NCI-H2029 (cell line): ENCODE measurements around the gene TRAF1.

Experiments
- DNase-seq: peaks from one replicate; lab custom pipeline; 2025; lab: John Stamatoyannopoulos, UW

TRAF1 gene

DNA sequence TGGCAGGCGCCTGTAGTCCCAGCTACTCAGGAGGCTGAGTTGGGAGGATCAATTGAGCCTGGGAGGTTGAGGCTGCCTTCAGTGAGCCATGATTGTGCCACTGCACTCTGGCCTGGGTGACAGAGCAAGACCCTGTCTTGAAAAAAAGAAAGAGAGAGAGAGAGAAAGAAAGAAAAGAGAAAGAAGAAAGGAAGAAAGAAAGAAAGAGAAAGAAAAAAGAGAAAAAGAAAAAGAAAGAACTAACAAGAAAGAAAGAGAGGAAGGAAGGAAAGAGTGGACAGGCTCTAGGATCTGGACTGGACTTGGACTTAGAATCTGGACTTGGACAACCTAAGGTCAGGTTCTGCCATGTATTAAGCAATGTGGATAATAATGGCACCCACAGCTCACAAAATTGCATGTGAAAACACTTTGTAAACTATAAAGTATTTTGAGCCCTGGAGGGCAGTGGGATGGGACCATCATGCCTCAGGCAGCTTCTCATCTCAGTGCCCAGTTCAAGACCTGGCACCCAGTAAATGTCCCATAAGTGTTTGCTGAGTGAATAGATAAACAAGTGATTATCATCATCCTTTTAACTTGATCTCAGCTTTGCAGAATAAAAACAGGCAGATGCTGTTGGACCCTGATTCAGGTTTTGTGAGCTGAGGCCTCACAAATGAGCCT, 36.9 kb downstream of the TRAF1 start:
- DNase-seq, result peak; percentile 75

DNA sequence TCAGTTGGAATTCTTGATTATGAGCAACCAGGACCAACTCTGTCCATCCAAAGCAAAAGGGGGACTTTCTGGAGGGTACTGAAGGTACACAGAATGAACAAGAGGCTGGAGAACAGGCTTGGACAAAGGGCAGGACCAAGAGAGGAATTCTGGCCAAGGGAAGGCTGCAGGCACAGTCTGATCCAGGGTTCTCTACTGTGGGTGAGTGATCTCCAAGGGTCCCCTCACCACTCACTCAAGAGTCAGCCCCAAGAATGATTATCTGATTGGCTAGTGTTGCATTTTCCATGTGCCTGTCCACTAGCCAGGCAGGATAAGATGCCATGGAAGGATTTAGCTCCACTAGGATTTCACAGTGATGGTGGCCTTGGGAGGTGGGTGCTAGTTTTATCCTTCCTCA, 38.0 kb downstream of the TRAF1 start:
- no peak for DNase-seq

- no peak for DNase-seq
These were observed 40.1 kb downstream of the TRAF1 start for GRCh38 chr9:120886490-120886967.

GRCh38 chr9:120885958-120886357, 40.6 kb downstream of the TRAF1 start:
- no peak for DNase-seq

DNA sequence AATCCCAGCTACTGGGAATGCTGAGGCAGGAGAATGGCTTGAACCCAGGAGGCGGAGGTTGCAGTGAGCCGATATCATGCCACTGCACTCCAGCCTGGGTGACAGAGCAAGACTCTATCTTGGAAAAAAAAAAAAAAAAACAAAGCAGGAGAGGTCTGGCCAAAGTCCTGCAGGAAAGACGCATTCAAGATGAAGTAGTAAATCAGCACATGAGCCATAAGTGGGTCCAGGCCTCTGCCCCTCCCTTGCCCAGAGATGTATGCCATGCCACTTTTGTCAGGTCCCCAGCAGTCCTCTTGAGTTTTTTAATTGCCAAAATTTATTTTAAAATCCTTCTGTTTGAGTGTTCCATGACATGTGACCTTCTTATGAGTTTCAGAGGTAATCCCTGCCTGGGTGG, 41.1 kb downstream of the TRAF1 start:
- no peak for DNase-seq

GRCh38 chr9:120883608-120883996, 43.0 kb downstream of the TRAF1 start:
- DNase-seq, result no peak

- DNase-seq, result no peak
These were observed 43.5 kb downstream of the TRAF1 start for GRCh38 chr9:120882935-120883607.

DNA sequence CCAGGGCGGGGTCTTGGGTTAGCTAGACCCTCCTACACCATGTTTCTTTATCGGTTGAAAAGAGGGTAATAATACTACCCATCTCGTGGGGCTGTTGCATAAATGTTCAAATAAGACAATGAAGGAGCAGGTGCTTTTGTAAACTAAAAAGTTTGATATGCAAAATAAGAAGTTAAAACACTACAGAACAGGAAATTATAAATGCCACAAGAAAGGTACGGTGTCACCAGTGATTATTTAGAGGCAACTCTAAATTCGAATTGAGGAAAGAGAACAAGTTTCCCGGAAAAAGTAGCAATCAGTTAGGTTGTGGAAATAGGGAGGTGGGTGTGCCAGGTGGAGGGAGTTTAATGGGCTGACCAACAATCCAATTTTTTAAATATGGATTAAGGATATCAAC, 47.1 kb downstream of the TRAF1 start:
- no peak for DNase-seq

GRCh38 chr9:120878188-120879130, 48.1 kb downstream of the TRAF1 start:
- DNase-seq, result no peak

DNA sequence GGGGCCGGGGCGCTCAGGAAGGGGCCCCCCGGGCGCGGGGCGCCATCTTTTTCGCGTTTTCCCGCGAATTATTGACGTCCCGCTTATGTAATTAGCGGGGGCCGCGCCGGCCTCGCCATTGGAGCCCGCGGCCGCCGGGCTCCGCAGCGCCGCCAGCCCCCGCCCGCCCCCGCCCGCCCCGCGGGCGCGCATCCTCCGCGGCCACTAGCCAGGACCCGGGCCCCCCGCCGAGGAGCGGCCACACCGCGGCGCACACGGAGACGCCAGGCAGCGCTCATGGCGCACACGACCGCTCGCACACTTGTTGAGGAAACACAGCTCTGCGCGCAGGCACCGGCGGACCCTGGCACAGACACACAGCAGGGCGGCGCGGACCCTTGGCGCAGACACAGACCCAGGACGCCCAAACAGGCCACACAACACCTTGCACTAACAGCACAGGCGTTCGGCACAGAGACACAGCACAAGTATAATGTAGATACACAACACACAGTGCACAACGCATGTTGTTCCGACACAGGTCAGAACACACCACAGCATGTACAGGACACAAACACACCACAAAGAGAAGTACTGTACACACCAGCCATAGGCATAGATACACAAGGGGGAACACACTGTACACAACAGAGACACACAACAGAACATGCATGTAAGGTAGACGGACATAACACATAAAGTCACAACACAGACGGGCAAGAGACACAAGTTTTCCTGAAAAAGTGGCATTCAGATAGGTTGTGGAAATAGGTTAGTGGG, 49.1 kb downstream of the TRAF1 start:
- DNase-seq, result peak; percentile 91

DNA sequence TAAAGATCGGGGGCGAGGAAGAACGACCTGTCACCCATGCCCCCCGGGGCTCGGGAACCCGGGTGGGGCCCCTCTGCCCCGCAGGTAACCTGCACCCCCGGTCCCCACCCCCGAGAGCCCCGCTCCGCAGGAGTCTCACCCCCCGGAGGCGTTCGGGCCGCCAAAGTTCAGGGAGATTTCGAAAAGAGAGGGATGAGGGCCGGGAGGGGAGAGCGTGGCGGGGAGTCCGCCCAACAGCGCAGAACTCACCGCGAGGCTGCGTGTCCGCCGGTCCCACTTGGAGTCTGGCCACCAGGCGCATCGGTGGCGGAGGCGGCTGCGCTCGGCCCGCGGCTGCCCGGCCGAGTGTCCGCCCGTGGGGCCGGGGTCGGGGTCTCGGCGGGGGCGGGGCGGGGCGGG, 49.8 kb downstream of the TRAF1 start, which contains the start of gene PHF19:
Gene PHF19, minus strand, starts transcription at position 347 of the 399 bp plus-strand sequence. CDS start 2,447 bp downstream, outside the sequence.
- DNase-seq, result no peak

- DNase-seq, result peak; percentile 89
These were observed 50.4 kb downstream of the TRAF1 start for GRCh38 chr9:120875954-120876841.

DNA sequence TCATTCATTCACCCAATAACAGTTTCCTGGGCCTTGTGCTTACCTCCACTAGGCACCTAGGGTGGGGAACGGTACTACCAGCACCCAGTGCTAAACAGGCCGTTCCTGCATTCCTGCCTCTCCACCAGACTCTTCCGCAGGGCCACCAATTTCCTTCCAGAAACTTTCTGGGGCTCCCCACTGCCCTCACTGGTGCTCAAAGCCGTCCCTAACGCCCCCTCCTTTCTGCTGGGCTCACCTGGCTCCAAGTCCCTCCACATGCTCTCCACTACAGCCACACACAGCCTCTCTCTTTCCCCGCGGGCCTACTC, 51.0 kb downstream of the TRAF1 start:
- no peak for DNase-seq

DNA sequence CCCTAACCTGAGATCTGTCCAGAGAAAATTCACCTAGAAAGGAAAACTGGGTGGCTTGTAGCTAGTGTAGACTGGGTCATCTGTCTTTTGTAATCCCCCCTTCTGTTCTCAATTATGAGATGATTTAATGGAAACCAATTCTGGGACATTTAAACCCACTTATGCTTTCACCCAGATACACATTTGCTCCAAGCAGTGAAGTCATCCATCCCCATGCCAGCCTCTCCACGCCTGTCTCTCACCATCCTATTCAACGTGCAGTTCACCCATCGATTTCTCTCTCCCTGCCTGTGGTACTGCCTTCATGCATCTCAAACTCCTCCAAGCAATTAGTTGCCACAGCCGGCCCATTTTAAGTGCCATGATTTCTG, 51.4 kb downstream of the TRAF1 start:
- no peak for DNase-seq

GRCh38 chr9:120874226-120875194, 52.1 kb downstream of the TRAF1 start:
- DNase-seq, result no peak

- DNase-seq, result peak; percentile 81
These were observed 53.1 kb downstream of the TRAF1 start for GRCh38 chr9:120873512-120873911.

DNA sequence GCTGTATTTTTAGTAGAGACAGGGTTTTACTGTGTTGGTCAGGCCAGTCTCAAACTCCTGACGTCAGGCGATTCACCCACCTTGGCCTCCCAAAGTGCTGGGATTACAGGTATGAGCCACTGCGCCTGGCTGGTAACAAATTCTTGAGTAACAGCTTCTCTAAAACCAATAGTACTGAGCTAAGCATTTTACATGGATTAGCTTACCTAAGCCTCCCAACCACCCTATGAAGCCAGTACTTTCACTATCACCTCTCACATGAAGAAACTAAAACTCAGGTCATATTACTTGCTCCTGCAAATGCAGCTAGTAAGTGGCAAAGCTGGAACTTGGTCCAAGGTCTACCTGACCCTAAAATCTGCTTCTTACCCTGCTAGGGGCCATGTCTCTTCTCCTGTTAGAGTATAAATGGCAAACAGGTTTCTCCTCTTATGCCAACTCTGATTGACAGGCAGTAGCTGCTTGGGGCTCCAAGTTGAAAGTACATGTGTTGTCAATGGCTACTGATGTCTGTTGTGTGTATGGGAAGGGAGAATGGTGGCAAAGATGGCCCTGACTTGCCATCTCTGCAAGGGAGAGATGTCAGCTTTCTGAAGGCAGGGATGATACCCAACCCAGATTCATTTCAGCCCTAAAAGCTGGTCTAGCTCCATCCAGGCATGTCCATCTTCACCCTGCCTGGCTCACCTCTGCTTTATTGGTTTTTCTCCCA, 53.6 kb downstream of the TRAF1 start:
- DNase-seq, result no peak

- no peak for DNase-seq
These were observed 56.4 kb downstream of the TRAF1 start for GRCh38 chr9:120870206-120870605.

GRCh38 chr9:120869726-120870125, 56.9 kb downstream of the TRAF1 start:
- DNase-seq, result no peak
